Hematopoietic multipotent progenitor cell treated with erythropoietin and hydrocortisone succinate and interleukin-3 and kit ligand, for 8 days (in vitro differentiated cells): ENCODE measurements around the gene NADK.
"Not testable (repeated sequence)": the region's sequence is repeated elsewhere in the genome, so short reads cannot be mapped to it uniquely, and the experiment has no call there.

Experiments used
- DNase-seq: peaks from one replicate; pipeline ENCODE4 v3.0.0-alpha.2; 2015

The NADK gene

DNA sequence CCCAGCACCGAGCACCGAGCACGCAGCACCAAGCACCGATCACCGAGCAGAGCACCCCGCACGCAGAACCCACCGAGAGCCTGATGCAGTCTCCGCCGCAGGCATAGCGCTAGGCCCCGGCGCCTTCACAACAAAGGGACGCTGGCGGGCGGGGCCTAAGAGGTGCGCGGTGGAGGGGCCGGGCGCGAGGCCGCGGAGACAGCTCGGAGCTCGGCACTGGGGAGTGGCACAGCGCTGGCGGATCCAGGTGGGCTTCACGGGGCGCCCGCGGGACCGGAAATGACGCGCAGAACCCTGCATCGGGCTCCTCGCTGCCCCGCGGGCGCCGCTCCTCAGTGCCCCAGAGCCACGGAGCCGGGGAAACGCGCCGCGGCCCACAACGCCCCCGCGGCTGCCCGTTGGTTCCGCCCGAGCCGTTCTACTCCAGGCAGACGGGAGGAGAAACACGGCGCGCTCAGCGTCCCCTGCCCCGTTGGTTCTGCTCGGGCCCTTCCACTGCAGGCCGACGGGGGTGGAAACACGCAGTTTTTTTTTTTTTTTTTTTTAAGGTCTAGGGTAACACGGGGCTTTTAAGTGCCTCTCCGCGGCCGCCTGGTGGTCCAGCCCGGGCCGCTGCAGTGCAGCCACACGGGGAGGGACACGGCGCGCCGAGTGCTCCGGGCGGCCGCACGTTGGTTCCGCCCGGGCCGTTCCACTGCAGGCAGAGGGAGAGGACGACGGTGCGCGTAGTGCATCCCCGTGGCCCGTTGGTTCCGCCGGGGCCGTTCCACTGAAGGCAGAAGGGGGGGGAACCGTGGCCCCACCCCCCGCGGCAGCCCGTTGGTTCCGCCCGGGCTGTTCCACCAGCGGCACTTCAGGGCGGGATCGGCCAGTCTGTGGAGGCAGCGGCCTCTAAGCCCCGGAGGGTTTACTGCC is 32.4 kb downstream of the NADK start:
- peak; percentile 55 for DNase-seq

DNA sequence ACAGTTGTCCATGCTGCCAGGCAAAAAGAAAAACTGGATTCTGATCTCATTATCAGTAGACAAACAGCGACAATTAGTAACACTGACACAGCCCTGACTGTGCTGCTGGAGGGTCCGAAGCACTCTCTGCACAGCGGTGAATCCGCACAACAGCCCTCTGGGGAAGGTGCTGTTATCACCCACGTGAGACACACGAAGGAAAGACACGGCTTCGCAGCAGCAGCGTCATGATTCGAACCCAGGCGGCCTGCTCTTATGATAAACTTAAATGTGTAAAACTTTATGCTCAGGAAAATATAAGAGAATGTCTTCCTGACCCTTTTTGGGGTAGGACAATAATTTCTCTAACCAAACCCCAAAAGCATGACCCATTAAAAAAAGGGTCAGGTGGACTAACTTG is 35.7 kb downstream of the NADK start:
- not testable (repeated sequence) for DNase-seq

DNA sequence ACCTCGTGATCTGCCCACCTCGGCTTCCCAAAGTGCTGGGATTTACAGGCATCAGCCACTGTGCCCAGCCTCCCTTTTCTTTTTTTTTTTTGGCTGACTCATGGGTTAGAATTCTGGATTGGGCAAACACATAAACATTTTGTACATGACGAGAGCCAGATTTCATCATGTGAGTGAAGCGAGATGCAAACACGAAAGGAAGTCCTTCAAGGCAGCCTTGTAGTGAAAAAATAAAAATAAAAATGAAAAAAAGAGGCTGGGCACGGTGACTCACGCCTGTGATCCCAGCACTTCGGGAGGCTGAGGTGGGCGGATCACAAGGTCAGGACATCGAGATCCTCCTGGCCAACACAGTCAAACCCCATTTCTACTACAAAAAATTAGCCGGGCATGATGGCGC is 37.3 kb downstream of the NADK start:
- DNase-seq = not testable (repeated sequence)

DNA sequence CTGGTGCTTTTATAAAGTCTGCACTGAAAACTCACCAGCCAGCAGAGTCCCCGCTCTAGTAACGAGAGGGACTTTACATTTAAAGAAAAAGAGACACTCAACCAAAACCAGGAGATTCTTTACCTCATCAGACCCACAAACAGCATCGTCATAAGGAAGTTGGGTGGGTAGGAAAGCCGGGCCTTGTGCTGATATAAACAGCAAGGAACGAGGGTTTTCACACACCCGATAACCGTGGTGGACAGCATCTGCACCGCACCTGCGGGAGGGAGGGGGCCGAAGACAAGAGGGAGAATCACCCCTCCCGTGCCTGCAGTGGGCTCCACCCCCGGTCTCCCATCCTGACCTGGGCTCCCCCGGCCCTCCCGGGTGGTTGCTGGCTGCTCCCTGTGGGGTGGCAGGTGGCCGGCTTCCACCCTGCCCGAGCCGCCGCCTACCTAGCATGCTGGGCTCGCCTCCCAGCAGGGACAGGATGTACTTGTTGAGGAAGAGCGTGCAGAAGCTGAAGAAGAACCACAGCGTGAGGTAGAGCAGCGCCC is 39.4 kb downstream of the NADK start:
- DNase-seq = not testable (repeated sequence)

DNA sequence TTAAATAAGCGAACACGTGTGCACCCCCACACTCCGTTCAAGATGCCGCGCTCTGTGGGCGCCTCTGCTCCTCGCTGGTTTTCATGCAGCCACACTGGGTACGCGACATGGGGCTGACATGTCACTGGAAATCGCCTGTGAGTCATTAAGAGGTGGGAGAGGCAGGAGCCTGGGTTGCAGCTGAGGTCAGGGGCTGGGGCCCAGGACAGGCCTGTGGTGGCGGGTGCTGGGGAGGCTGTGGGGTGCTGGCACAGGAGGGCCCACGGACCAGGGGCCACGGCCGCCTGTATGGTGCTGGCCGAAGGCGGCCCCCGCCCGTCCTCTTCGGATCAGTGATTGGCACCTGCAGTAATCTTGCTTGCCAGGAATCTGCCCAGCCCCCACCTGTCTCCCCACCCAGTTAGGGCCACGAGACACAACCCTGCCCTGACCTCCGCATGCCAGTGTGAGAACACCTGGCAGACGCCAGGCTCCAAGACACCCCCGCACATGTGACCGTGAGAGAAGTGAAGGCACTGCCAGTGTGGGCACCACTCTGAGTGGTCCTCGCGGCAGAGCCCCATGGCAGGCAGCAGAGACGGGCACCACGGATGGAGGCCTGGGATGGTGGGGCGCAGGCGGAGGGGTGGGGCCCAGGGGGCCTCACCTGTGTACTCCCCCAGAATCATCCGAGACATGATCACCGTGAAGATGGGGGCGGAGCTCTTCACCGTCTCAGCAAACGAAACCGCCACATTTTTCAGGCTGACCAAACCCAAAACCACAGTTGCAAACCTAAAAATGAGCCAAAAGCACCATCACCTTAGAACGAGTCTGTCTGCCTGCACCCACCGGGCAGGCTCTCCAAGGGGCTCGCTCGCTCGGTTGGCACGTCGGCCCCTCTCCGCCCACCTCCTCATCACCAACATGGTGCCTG is 40.3 kb downstream of the NADK start:
- not testable (repeated sequence) for DNase-seq

DNA sequence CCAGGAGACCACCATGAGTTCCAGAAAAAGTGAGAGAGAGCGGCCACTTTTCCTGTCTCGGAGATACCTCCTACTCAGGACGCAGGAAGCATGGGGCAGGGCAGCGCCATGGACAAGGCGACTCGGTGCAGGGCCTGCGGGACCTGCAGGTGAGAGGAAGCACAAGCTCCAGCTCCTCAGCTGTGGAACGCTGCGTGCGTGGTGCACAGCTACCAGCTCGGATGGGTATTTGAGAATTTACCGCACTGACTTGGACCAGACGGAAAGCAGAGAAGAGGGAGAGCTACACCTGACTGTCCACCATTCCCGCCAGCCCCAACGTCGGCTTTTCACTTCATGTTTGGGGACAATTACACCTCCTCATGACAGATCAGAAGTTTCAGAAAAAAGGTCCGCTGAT is 45.9 kb downstream of the NADK start:
- no peak for DNase-seq

DNA sequence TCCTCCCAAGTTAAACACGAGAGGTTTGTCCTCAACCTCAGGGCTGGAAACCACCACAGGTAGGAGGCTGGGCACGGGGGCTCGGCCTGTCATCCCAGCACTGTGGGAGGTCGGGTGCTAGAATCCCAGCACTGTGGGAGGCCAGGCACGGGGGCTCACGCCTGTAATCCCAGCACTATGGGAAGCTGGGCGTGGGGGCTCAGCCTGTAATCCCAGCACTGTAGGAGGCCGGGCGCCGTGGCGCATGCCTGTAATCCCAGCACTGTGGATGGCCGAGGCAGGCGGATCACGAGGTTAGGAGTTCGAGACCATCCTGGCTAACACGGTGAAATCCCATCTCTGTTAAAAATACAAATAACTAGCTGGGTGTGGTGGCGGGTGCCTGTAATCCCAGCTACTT is 47.4 kb downstream of the NADK start:
- DNase-seq = no peak

DNA sequence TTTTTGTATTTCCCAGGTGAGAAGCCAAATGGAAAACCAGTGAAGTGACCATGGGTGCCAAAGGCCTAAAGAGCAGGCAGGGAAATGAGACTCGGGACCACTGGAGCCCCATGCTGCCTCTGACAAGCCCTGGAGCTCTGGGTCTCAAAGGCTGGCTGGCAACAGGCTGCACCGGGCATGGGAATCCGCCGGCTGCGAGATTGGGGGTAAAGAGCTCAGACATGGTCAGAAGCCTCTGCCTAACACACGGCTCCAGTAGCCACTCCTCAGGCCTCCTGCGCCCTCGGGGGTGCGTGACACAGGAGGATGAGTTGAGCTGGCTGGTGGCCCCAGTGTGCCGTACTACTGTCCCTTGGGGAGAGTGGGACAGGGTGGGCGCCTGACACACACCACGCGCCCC is 48.0 kb downstream of the NADK start:
- DNase-seq = not testable (repeated sequence)

DNA sequence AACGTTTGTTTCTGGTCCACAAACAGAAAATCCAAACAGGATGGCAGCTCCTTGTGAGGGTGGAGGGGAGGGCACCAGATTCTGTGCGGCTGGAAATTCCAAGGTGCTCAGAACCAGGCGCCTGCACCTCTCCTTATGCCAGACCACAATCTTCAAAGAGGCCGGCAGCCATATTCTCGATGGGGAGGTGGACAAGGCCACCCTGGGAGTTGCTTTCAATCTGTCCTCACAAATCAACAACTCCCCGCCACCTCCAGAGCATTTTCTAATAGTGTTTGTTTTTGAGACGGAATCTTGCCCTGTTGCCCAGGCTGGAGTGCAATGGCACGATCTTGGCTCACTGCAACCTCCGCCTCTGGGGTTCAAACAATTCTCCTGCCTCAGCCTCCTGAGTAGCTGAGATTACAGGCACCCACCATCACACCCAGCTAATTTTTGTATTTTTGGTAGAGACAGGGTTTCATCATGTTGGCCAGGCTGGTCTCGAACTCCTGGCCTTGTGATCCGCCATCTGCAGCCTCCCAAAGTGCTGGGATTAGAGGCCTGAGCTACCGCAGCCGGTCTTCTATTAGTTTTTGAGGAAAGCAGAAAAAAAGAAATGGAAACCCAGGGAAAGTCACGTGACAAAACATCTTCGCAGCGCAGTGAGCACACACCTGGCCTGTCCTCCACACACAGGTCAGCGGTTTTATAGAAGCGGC is 49.0 kb downstream of the NADK start:
- DNase-seq = not testable (repeated sequence)

DNA sequence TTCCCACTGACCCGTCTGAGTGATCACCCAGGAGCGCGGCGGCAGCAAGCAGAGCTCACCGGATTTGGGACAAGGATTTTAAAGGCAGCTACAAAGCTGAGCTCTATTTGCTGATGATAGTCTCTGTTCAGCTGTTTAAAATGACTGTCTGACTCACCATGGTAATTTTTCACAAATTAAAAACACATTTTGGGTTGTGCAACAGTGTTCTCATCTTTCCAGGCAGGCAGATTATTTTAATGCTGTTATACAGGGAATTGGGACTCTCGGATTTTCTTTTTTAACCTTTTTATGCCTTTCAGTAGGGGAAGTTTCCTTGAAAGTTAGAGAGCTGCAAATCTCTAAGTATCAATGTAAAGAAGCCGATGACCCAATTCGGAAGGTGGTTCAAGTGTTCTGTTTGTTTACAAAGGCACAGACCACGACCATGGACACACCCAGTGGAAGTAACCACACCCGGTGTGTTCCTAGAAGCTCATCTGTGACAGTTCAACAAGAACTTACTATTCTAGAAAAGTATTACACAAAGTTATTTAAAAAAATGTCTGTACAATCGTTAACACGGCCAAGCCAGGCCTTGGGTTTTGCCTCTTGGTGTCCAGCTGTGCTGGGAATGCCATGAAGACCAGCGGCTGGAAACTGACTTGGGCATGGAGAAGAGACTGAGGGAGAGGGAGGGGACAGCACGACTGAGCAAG is 49.8 kb downstream of the NADK start:
- peak; percentile 79 for DNase-seq

DNA sequence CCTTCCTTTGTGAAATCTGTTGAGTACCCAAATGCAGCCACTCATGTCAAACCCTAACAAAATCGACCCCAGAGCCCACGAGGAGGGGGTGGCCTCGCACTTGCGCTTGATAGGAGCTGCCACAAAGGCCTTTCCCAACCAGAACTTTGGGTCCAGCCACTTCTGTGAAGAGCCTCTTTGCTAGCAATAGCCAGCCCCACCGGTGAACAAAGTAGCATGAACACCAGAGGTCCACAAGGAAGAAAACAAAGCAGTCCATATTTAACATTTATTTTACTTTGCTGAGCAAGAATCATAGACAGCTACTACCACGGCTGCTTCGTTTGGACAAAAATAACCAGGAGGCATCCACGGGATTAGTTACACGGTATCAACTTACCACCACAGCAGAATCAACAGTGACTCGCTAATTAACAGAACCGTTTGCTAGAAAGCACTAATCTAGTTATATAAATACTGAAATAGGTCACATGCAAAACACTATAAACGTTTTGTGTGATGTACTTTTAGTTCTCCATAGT is 51.1 kb downstream of the NADK start:
- DNase-seq = not testable (repeated sequence)

DNA sequence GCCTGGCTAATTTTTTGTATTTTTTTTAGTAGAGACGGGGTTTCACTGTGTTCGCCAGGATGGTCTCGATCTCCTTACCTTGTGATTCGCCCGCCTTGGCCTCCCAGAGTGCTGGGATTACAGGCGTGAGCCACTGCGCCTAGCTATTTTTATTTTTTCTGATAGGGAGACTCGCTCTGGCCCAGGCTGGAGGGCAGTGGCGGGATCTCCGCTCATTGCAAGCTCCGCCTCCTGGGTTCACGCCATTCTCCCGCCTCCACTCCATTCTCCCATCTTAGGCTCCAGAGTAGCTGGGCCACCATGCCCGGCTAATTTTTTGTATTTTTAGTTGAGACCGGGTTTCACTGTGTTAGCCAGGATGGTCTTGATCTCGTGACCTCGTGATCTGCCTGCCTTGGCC is 52.2 kb downstream of the NADK start:
- DNase-seq = not testable (repeated sequence)

DNA sequence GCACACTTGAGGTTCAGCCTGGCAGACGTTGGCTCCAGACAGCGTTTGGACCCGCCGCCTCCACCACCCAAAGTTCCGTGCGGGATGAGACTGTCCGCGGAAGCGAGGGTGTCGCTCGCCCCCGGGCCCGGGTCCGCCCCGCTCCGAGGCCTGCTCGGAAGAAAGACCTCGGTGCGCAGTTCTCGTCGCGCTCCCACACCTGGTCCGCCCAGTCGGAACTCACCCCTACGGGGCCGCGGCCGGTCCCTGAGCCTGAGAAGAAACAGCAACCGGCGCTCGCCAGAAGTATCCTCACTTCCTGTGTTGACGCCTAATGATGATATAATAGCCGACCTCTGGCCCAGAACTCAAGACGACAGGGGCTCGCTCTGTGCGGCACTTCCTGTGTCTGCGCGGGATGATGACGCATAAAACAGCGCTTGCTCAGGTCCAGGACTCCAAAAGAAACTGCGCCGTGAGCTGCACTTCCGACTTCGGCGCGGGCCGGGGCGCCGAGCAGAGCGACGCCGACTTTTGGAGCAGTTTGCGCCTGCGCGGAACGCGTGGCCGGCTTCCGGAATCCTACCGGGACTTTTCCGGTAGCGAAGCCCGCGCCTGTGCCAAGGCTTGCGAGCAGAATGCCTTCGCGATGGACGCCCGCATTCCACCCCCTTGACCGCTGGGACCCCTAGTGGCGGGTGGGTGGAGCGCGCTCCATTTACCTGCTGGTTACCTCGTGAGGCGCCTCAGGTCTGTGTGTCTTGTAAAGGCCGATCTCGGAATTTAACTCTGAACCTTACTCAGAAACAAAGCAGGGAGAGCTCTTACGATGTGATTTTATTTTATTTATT is 54.0 kb downstream of the NADK start, which contains the start of gene CDK11A:
TSS of gene CDK11A (minus strand) at position 323 of the 830 bp plus-strand sequence. CDS start 1,539 bp downstream, outside the sequence.
- peak; percentile 99 for DNase-seq

DNA sequence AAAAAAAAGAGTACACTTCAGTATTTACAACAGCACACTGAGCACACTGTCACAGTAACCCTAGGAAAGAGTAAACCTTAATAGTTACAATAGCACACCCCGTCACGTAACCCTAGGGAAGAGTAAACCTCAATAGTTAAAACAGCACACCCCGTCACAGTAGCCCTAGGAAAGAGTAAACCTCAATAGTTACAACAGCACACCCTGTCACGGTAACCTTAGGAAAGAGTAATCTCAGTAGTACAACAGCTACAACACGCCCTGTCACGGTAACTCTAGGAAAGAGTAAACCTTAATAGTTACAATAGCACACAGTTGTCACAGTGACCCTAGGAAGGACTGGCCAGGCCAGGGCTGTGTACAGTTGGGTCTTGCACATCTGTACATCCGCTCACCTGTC is 57.1 kb downstream of the NADK start:
- DNase-seq = no peak

DNA sequence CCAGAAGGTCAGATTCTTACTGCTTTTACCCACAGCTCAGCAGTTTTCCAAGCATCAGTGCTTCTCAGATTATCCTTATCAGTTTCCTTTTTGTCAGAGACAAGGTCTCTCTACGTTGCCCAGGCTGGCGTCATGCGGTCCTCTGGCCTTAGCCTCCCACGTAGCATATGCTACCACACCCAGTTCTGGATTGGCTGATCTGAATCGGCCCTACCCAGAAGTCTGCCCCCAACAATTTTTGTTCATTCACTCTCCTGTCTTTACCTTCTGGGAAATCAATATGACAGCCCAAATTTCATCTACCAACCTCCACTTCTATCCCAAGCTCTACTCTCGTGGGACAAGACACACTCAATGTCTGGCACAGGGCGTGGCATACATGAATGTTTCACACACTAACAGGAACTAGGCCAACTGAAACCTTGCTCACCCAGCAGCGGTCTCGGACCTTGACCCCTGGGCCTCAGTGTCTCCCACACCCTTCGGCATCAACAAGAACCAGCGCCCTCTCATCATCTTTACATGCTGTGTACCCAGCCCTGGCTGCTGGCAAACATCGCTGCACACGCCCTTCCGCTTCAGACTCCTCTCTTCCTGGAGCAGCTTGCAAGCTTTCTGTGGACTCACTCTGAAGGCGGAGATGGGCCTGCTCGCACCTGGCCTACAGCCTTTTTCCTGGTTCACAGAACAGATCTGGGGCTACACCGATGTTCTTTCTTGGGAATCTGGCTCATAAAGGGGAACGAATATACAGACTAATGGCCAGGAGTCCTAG is 63.0 kb downstream of the NADK start:
- DNase-seq = peak; percentile 85

DNA sequence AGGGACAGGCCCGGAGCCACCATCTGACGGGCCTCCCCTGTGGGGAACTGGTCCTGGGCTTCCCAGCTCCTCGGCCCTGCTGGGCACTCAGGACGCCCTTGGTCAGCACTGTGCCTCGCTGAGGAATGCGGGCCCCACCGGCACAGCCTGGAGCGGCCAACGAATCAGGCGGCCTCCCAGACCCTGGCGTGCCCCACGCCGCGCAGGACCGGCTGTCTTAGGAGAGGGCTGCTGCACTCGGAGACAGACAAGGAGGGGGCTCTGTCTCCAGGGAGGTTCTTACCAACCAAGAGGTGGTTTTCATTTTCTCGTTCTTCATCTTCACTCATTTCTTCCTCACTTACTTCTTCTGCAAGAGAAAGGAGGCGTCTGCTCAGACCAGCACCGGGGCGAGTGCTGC is 70.4 kb downstream of the NADK start:
- not testable (repeated sequence) for DNase-seq

DNA sequence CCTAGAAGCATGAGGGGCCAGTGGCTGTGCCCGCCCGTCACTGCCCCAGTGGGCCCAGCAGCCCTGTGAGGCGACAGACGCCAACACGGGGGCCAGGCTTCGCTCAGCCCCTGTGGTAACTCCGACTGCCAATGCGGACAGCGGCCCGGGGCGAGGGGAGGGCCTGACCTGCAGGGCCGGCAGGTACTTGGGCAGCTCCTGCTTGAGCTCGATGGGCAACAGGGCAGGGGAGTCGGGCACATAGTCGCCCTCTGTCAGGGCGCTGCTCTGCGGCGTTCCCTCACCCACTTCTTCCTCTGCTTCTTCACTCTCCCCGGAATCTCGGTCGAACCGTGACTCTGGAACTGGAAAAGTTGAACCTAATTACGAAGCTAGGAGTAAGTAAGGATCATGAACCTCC is 71.0 kb downstream of the NADK start:
- DNase-seq = not testable (repeated sequence)

DNA sequence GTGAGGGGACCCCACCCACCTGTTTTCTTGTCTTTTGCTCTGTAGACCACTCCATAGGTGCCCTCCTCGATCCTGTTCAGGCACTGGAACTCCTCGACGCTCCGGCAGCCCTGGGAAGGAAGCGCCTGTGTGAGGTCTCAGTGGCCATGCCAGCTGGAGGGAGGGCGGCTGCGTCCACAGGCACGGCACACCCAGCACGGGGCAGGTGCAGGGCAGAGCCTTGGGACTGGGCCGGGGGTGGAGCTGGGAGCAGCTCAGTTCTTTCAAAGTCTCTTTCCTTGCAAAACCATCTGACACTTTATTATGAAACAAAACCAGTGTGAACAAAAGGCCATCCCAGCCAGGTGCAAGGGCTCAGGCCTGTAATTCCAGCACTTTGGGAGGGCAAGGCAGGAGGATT is 72.6 kb downstream of the NADK start:
- not testable (repeated sequence) for DNase-seq

DNA sequence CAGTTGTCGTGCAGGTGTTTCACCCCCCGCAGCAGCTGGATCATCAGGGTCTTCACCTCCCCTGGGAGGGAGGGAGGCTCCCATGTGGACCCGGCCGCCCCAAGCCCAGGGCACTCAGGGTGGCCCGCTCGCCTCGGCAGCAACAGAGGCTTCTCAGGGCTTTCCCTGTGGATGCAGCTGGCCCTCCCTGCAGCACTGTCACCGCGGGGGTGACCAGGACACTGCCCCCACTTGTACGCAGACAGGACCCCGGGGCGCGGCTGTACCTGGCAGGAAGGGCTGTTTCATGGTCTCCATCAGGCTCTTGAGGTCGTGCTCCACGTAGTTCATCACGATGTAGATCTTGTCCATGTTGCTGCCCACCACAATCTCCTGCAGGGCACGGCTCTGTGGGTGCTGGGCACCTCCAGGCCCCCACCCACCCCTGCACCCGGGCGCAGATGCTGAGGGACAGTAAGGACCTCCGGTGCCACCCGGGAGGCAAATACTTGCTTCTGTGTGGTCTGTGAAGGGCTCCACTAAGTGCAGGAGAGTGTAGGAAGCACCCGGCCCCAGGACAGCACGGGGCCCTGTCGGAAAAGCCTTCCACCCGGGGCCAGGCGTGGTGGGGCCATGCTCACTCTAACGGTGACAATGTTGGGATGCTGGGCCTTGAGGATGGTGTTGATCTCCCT is 73.8 kb downstream of the NADK start:
- DNase-seq = not testable (repeated sequence)
